Measurements from ENCODE around the gene NEDD4L.

Gene NEDD4L

GRCh38 chr18:58351776-58352175, 307.8 kb downstream of the NEDD4L start:
- H3K4me1 ChIP-seq (ENCODE audit: control insufficient read depth, insufficient read depth, low read length) = peaks cover 9% of the 10 kb centered on the region; the same call in 1 of the 2 replicates
- no peaks in the 10 kb centered on the region for H3K9me3 ChIP-seq (ENCODE audit: control insufficient read depth, insufficient read depth, low read depth, low read length)
- no peak overlapping the region for H3K27ac ChIP-seq (ENCODE audit: low read depth, low read length)
- H3K4me3 ChIP-seq (ENCODE audit: low read depth, low read length) = no peak overlapping the region
- H3K27me3 ChIP-seq (ENCODE audit: control insufficient read depth, insufficient read depth, low read length) = no peaks in the 10 kb centered on the region
- H3K9ac ChIP-seq (ENCODE audit: low read length) = no peak overlapping the region
- peaks cover 36% of the 10 kb centered on the region for H3K36me3 ChIP-seq (ENCODE audit: control insufficient read depth, insufficient read depth, low read length)

GRCh38 chr18:58353581-58353980, 309.6 kb downstream of the NEDD4L start:
- Histone ChIP-seq H3K27me3 (ENCODE audit: control insufficient read depth, insufficient read depth, low read length) (no peaks in the 10 kb centered on the region), H3K9me3 (ENCODE audit: control insufficient read depth, insufficient read depth, low read depth, low read length) (no peaks in the 10 kb centered on the region), H3K4me1 (ENCODE audit: control insufficient read depth, insufficient read depth, low read length) (peaks cover 9% of the 10 kb centered on the region; the same call in 1 of the 2 replicates), H3K9ac (ENCODE audit: low read length) (no peak overlapping the region), H3K27ac (ENCODE audit: low read depth, low read length) (no peak overlapping the region), H3K36me3 (ENCODE audit: control insufficient read depth, insufficient read depth, low read length) (peaks cover 40% of the 10 kb centered on the region), H3K4me3 (ENCODE audit: low read depth, low read length) (no peak overlapping the region)

- Histone ChIP-seq H3K4me3 (ENCODE audit: low read depth, low read length) (no peak overlapping the region), H3K9me3 (ENCODE audit: control insufficient read depth, insufficient read depth, low read depth, low read length) (no peaks in the 10 kb centered on the region), H3K9ac (ENCODE audit: low read length) (no peak overlapping the region), H3K36me3 (ENCODE audit: control insufficient read depth, insufficient read depth, low read length) (peaks cover 37% of the 10 kb centered on the region), H3K27me3 (ENCODE audit: control insufficient read depth, insufficient read depth, low read length) (no peaks in the 10 kb centered on the region), H3K27ac (ENCODE audit: low read depth, low read length) (no peak overlapping the region), H3K4me1 (ENCODE audit: control insufficient read depth, insufficient read depth, low read length) (peaks cover 9% of the 10 kb centered on the region; the same call in 1 of the 2 replicates)
These were observed 310.0 kb downstream of the NEDD4L start for GRCh38 chr18:58354051-58354450.

DNA sequence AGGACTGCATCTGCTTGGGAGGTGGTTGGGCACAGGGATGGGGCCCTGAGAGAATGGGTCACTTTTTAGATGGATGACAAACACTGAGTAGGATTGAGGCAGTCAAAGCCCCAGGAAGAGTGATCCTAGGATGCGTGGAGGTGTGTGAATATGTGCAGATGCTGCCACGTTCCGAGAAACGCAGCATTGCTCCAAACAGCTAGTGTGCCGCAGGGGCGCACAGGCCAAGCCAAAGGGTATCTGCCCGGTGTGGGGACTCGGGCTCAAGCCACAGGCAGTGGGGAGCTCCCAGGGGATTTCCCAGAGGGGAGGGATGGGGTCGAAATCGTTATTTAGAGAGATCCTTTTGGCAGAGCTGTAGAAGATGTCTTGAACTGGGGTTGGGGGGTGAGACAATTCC, 310.8 kb downstream of the NEDD4L start:
- no peaks in the 10 kb centered on the region for H3K9me3 ChIP-seq (ENCODE audit: control insufficient read depth, insufficient read depth, low read depth, low read length)
- H3K4me1 ChIP-seq (ENCODE audit: control insufficient read depth, insufficient read depth, low read length) = peaks cover 9% of the 10 kb centered on the region; the same call in 1 of the 2 replicates
- no peak overlapping the region for H3K27ac ChIP-seq (ENCODE audit: low read depth, low read length)

DNA sequence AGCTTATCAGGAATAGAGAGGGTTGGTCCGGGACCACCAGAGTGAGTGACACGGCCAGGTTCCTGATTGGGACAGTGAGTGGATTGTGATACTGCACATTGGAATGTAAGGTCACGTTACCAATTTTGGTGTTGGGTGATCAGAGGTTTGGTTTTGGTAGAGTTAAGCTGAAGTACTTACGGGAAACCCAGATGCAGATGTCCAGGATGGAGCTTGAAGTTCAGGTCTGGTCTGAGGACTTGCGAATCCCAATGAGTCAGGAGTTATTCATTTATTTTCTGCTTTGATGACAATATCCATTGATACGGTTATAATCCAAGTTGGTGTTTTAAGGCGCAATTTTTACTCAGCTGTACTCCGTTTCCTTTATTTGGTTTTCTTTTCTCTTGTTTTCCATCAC, 311.2 kb downstream of the NEDD4L start:
- Histone ChIP-seq H3K27me3 (ENCODE audit: control insufficient read depth, insufficient read depth, low read length) (no peaks in the 10 kb centered on the region), H3K9me3 (ENCODE audit: control insufficient read depth, insufficient read depth, low read depth, low read length) (no peaks in the 10 kb centered on the region), H3K27ac (ENCODE audit: low read depth, low read length) (no peak overlapping the region), H3K4me1 (ENCODE audit: control insufficient read depth, insufficient read depth, low read length) (peaks cover 9% of the 10 kb centered on the region; the same call in 1 of the 2 replicates), H3K4me3 (ENCODE audit: low read depth, low read length) (no peak overlapping the region), H3K9ac (ENCODE audit: low read length) (no peak overlapping the region), H3K36me3 (ENCODE audit: control insufficient read depth, insufficient read depth, low read length) (peaks cover 27% of the 10 kb centered on the region)

More for the DNA sequence above, 310.8 kb downstream of the NEDD4L start:
- peaks cover 30% of the 10 kb centered on the region for H3K36me3 ChIP-seq (ENCODE audit: control insufficient read depth, insufficient read depth, low read length)
- H3K27me3 ChIP-seq (ENCODE audit: control insufficient read depth, insufficient read depth, low read length) = no peaks in the 10 kb centered on the region
- no peak overlapping the region for H3K9ac ChIP-seq (ENCODE audit: low read length)
- no peak overlapping the region for H3K4me3 ChIP-seq (ENCODE audit: low read depth, low read length)

GRCh38 chr18:58359218-58359617, 315.2 kb downstream of the NEDD4L start:
- Histone ChIP-seq H3K27me3 (ENCODE audit: control insufficient read depth, insufficient read depth, low read length) (no peaks in the 10 kb centered on the region), H3K27ac (ENCODE audit: low read depth, low read length) (no peak overlapping the region), H3K4me3 (ENCODE audit: low read depth, low read length) (no peak overlapping the region), H3K9me3 (ENCODE audit: control insufficient read depth, insufficient read depth, low read depth, low read length) (no peaks in the 10 kb centered on the region), H3K4me1 (ENCODE audit: control insufficient read depth, insufficient read depth, low read length) (peaks cover 18% of the 10 kb centered on the region), H3K36me3 (ENCODE audit: control insufficient read depth, insufficient read depth, low read length) (peaks cover 8% of the 10 kb centered on the region; the same call in 1 of the 2 replicates), H3K9ac (ENCODE audit: low read length) (no peak overlapping the region)

DNA sequence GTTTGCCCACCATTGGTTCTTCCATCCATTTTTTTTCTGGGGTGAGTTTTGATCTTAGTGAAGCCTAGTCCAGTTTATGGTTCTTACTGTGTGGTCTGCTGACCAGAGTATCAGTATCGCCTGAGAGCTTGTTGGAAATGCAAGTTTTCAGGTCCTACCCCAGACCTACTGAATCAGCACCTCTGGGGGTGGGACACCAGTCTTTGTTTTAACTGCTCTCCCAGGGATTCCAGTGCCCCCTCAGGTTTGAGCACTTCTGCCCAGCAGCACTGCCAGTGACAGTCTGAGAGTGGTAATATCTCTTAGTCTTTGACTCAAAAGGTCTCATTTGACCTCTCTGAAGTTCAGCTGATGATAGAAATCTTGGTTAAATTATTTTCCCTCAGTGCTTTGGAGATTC, 315.6 kb downstream of the NEDD4L start:
- H3K4me3 ChIP-seq (ENCODE audit: low read depth, low read length) = no peak overlapping the region
- H3K36me3 ChIP-seq (ENCODE audit: control insufficient read depth, insufficient read depth, low read length) = peaks cover 8% of the 10 kb centered on the region; the same call in 1 of the 2 replicates
- H3K9ac ChIP-seq (ENCODE audit: low read length) = no peak overlapping the region
- H3K9me3 ChIP-seq (ENCODE audit: control insufficient read depth, insufficient read depth, low read depth, low read length) = no peaks in the 10 kb centered on the region
- no peak overlapping the region for H3K27ac ChIP-seq (ENCODE audit: low read depth, low read length)
- H3K27me3 ChIP-seq (ENCODE audit: control insufficient read depth, insufficient read depth, low read length) = no peaks in the 10 kb centered on the region
- peaks cover 15% of the 10 kb centered on the region for H3K4me1 ChIP-seq (ENCODE audit: control insufficient read depth, insufficient read depth, low read length)

- no peaks in the 10 kb centered on the region for H3K9me3 ChIP-seq (ENCODE audit: control insufficient read depth, insufficient read depth, low read depth, low read length)
- H3K4me3 ChIP-seq (ENCODE audit: low read depth, low read length) = no peak overlapping the region
- no peak overlapping the region for H3K27ac ChIP-seq (ENCODE audit: low read depth, low read length)
- no peak overlapping the region for H3K9ac ChIP-seq (ENCODE audit: low read length)
- peaks cover 14% of the 10 kb centered on the region for H3K36me3 ChIP-seq (ENCODE audit: control insufficient read depth, insufficient read depth, low read length)
- H3K4me1 ChIP-seq (ENCODE audit: control insufficient read depth, insufficient read depth, low read length) = peaks cover 10% of the 10 kb centered on the region
- H3K27me3 ChIP-seq (ENCODE audit: control insufficient read depth, insufficient read depth, low read length) = no peaks in the 10 kb centered on the region
These were observed 316.3 kb downstream of the NEDD4L start for GRCh38 chr18:58360324-58360723.

DNA sequence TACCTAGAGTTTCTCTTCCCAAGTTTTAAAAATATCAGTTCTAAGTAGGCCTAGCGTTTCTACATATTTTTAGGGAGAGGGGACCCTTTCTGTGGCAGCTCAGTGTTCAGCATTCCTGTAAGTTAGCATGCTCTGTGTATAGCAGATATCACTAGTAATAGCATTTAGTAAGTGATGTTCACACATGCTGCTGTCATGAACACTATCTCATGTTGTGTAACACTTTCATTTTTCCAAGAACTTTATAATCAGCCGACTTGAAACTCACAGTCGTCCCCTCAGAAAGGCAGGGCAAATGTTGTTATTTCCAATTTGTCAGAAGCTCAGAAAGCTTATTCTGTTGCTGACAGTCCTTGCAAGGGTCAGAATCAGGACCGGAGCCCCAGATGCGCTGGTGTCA, 317.2 kb downstream of the NEDD4L start:
- H3K4me1 ChIP-seq (ENCODE audit: control insufficient read depth, insufficient read depth, low read length) = peaks cover 8% of the 10 kb centered on the region
- no peak overlapping the region for H3K27ac ChIP-seq (ENCODE audit: low read depth, low read length)

DNA sequence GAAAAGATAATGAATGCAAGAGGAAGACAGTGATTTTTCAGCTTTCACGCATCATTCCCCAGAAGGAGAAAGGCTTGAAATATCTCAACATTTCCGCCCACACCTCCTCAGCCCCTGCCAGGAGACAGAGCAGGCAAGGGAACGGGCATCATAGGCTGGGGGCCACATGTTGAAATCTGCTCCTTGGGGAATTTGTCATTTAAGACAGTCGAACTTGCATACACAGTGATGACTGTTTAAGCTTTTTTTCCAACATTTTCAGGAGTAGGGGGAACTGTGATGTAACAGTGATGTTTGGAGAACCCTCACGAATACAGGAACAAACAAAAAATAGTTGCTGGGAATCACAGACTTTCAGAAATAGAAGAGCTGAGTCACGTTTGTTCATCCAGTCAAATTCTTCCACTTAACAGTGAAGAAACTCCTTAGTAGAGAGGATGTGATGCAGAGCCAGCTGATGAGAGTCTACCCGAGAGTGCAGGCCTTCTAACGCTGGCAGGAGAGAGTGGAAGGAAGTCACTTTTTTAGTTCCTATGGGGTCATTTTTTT, 318.1 kb downstream of the NEDD4L start:
- Histone ChIP-seq H3K4me3 (ENCODE audit: low read depth, low read length) (no peak overlapping the region), H3K9me3 (ENCODE audit: control insufficient read depth, insufficient read depth, low read depth, low read length) (no peaks in the 10 kb centered on the region), H3K27me3 (ENCODE audit: control insufficient read depth, insufficient read depth, low read length) (no peaks in the 10 kb centered on the region), H3K4me1 (ENCODE audit: control insufficient read depth, insufficient read depth, low read length) (peaks cover 8% of the 10 kb centered on the region), H3K9ac (ENCODE audit: low read length) (no peak overlapping the region), H3K27ac (ENCODE audit: low read depth, low read length) (no peak overlapping the region), H3K36me3 (ENCODE audit: control insufficient read depth, insufficient read depth, low read length) (peaks cover 30% of the 10 kb centered on the region)

More for the DNA sequence above, 317.2 kb downstream of the NEDD4L start:
- Histone ChIP-seq H3K9me3 (ENCODE audit: control insufficient read depth, insufficient read depth, low read depth, low read length) (no peaks in the 10 kb centered on the region), H3K27me3 (ENCODE audit: control insufficient read depth, insufficient read depth, low read length) (no peaks in the 10 kb centered on the region), H3K4me3 (ENCODE audit: low read depth, low read length) (no peak overlapping the region), H3K9ac (ENCODE audit: low read length) (no peak overlapping the region), H3K36me3 (ENCODE audit: control insufficient read depth, insufficient read depth, low read length) (peaks cover 23% of the 10 kb centered on the region)

GRCh38 chr18:58362829-58363271, 318.8 kb downstream of the NEDD4L start:
- Histone ChIP-seq H3K9ac (ENCODE audit: low read length) (no peak overlapping the region), H3K27me3 (ENCODE audit: control insufficient read depth, insufficient read depth, low read length) (no peaks in the 10 kb centered on the region), H3K9me3 (ENCODE audit: control insufficient read depth, insufficient read depth, low read depth, low read length) (no peaks in the 10 kb centered on the region), H3K27ac (ENCODE audit: low read depth, low read length) (no peak overlapping the region), H3K36me3 (ENCODE audit: control insufficient read depth, insufficient read depth, low read length) (peaks cover 33% of the 10 kb centered on the region), H3K4me1 (ENCODE audit: control insufficient read depth, insufficient read depth, low read length) (peaks cover 8% of the 10 kb centered on the region), H3K4me3 (ENCODE audit: low read depth, low read length) (no peak overlapping the region)

All from HUES6 (cell line).